AG04450 (cell line): ENCODE results near the gene COX5A. TPM values are rescaled to one million over a fixed set of nuclear protein-coding genes. Genes with fewer than 3 reads are reported as not detected.
"Not testable (repeated sequence)": the region's sequence is repeated elsewhere in the genome, so short reads cannot be mapped to it uniquely, and the experiment has no call there.

Experiments used
- CTCF ChIA-PET: fragments of 300-600, 350-600 bp; formaldehyde crosslinking; extraction: SDS; loops from one replicate; lab custom pipeline; 2022; ENCODE audit warnings: antibody characterized with exemption, inconsistent platforms; lab: Charles Lee
- POLR2A ChIA-PET: fragments of 350-600 bp; formaldehyde crosslinking; extraction: SDS; loops from one replicate; lab custom pipeline; 2021; ENCODE audit warnings: antibody characterized with exemption, inconsistent platforms; lab: Yijun Ruan, JAX
- DNase-seq: peaks from one replicate; pipeline ENCODE4 v3.0.0-alpha.2; 2011; ENCODE audit warnings: low read depth, low spot score
- H3K27ac ChIP-seq: one replicate; pipeline ENCODE4 v1.5.1; 2012; ENCODE audit warnings: low read depth, low read length, control low read depth
- H3K27me3 ChIP-seq: one replicate; pipeline ENCODE4 v1.6.0; 2012; ENCODE audit warnings: low read length; ENCODE audit not compliant: control insufficient read depth, insufficient read depth
- H3K4me3 ChIP-seq: 2 replicates; pipeline ENCODE4 v1.5.1; 2011; ENCODE audit warnings: mild to moderate bottlenecking, low read depth, low read length, control low read depth
- H3K9me3 ChIP-seq: 2 replicates; pipeline ENCODE4 v1.5.1; 2012; ENCODE audit warnings: low read length; ENCODE audit not compliant: control insufficient read depth, insufficient read depth
- polyA plus RNA-seq: library from polyadenylated mRNA; depleted of rRNA; stranded (reverse); fragments of >200 nt; gene quantifications from 2 replicates; pipeline ENCODE4 v1.2.3, GENCODE V29; 2011
- TF ChIP-seq, protein P1 (sequence below): IDR thresholded peaks from 2 replicates; pipeline ENCODE4 v1.5.1; 2011; ENCODE audit warnings: low read depth, low read length, control low read depth, inconsistent platforms

COX5A gene
- polyA plus RNA-seq, 1 experiment: 147 TPM

DNA sequence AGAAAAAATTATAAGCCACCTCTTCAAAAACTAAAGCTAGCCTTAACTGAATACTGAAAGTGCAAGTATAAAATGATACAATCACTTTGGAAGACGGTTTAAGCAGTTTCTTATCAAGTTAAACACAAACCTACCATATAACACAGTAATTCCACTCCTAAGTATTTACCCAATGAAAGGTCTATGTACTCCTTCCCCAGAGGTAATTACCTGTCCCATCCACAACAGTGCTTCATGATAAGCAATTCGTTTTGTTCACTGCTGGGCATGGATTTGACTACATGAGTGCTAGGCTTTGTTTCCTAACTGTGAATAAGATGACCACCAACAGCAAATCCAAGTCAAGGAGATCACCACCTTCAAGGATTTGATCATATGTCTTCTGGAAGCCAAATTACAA is 4.3 kb downstream of the COX5A start:
- no peak for DNase-seq
- Histone ChIP-seq H3K4me3 (no peak overlapping the region), H3K9me3 (no peaks in the 10 kb centered on the region; the same call in 1 of the 2 replicates), H3K27me3 (no peaks in the 10 kb centered on the region), H3K27ac (no peak overlapping the region)
- POLR2A ChIA-PET: no interaction called here
- TF ChIP-seq, protein P1, sequence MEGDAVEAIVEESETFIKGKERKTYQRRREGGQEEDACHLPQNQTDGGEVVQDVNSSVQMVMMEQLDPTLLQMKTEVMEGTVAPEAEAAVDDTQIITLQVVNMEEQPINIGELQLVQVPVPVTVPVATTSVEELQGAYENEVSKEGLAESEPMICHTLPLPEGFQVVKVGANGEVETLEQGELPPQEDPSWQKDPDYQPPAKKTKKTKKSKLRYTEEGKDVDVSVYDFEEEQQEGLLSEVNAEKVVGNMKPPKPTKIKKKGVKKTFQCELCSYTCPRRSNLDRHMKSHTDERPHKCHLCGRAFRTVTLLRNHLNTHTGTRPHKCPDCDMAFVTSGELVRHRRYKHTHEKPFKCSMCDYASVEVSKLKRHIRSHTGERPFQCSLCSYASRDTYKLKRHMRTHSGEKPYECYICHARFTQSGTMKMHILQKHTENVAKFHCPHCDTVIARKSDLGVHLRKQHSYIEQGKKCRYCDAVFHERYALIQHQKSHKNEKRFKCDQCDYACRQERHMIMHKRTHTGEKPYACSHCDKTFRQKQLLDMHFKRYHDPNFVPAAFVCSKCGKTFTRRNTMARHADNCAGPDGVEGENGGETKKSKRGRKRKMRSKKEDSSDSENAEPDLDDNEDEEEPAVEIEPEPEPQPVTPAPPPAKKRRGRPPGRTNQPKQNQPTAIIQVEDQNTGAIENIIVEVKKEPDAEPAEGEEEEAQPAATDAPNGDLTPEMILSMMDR: no peak
- CTCF ChIA-PET: no interaction called here

DNA sequence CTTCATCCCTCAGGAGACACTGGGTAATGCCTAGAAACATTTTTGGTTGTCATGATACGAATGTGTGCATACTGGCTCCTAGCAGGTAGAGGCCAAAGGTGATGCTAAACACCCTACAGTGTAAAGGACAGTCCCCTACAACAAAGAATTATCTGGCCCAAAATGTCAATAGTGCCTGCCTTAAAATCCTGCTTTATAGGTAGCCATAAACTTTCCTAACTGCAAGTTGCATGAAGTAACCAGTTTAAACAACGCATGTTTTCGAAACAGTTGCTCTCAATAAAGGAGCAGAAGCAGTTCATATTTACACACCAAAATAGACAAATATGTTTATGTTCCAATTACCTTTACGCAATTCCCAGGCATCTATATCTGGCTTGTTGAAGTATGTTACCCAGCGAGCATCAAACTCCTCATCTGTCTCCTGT is 9.1 kb downstream of the COX5A start:
- CTCF ChIA-PET: no interaction called here
- TF ChIP-seq, protein P1: no peak
- DNase-seq: no peak
- Histone ChIP-seq H3K9me3 (no peaks in the 10 kb centered on the region), H3K27ac (no peak overlapping the region), H3K27me3 (no peaks in the 10 kb centered on the region), H3K4me3 (no peak overlapping the region)
- POLR2A ChIA-PET: no interaction called here

- no peaks in the 10 kb centered on the region for H3K9me3 ChIP-seq
- POLR2A ChIA-PET: no interaction called here
- DNase-seq: no peak
- H3K4me3 ChIP-seq: no peak overlapping the region
- H3K27ac ChIP-seq: no peak overlapping the region
- CTCF ChIA-PET: interaction anchor here (1.6 kb wide), 1 partner anchor 23 kb away, joined by 7 read pairs; no protein-coding TSS in a partner anchor
- TF ChIP-seq, protein P1: no peak
- H3K27me3 ChIP-seq: no peaks in the 10 kb centered on the region
Observed at GRCh38 chr15:74924525-74924924, 13.3 kb downstream of the COX5A start.

DNA sequence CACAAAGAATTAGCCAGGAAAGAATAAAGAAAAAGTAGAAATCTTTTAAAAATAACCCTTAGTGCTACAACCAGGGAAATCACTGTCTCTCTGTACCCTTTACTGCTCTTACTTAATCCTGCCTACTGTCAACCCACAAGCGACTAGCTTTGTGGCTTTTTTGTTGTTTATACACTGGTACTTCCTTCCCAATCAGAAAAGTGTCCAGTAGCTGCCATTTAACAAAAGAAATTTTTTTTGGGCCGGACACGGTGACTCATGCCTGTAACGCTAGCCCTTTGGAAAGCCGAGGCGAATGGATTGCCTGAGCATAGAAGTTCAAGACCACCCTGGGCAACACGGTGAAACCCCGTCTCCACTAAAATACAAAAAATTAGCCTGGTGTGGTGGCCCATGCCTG is 17.4 kb downstream of the COX5A start:
- POLR2A ChIA-PET: interaction anchor here (1.2 kb wide), 1 partner anchor 13 kb away, joined by 3 read pairs; the partner anchor contains the start of gene FAM219B

DNA sequence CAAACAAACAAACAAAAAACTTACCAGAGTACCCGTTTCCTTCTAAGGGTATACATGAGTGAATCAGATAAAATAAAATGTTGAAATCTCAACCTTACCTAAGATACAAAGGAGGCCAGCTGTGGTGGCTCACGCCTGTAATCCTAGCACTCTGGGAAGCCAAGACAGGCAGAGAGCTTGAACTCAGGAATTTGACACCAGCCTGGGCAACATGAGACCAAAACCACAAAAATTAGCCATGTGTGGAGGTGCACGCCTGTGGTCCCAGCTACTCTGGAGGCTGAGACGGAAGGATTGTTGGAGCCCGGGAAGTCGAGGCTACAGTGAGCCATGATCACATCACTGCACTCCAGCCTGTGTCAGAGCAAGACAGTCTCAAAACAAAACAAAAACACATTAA is 20.2 kb downstream of the COX5A start:
- Histone ChIP-seq H3K27ac (no peak overlapping the region), H3K27me3 (no peaks in the 10 kb centered on the region), H3K4me3 (no peak overlapping the region), H3K9me3 (no peaks in the 10 kb centered on the region)
- DNase-seq: no peak
- ChIA-PET CTCF (interaction anchor here (1.8 kb wide), 1 partner anchor 16 kb away, joined by 7 read pairs; no protein-coding TSS in a partner anchor), POLR2A (no interaction called here)
- TF ChIP-seq, protein P1: no peak

More for the DNA sequence above, 17.4 kb downstream of the COX5A start:
- Histone ChIP-seq H3K27me3 (no peaks in the 10 kb centered on the region), H3K4me3 (no peak overlapping the region), H3K27ac (no peak overlapping the region), H3K9me3 (no peaks in the 10 kb centered on the region)
- no peak for DNase-seq
- CTCF ChIA-PET: interaction anchor here (3.6 kb wide), 1 partner anchor 19 kb away, joined by 18 read pairs; no protein-coding TSS in a partner anchor
- TF ChIP-seq, protein P1: no peak

- CTCF ChIA-PET: interaction anchor here (4.7 kb wide), 1 partner anchor 13 kb away, joined by 47 read pairs; no protein-coding TSS in a partner anchor
- H3K4me3 ChIP-seq, H3K27ac ChIP-seq, H3K9me3 ChIP-seq, POLR2A ChIA-PET, H3K27me3 ChIP-seq, DNase-seq: not testable (repeated sequence)
Observed at GRCh38 chr15:74913799-74914198, 24.1 kb downstream of the COX5A start.
